Measurements from ENCODE around the gene CLCN5.

The CLCN5 gene

GRCh38 chrX:50093625-50094024 is 171.2 kb downstream of the CLCN5 start:
- DNase-seq, result no peak

GRCh38 chrX:50097071-50097470 is 174.7 kb downstream of the CLCN5 start:
- no peak for DNase-seq

- no peak for DNase-seq
Measured at GRCh38 chrX:50098241-50098640, 175.8 kb downstream of the CLCN5 start.

GRCh38 chrX:50098749-50099148 is 176.4 kb downstream of the CLCN5 start:
- DNase-seq, result no peak

- DNase-seq, result no peak
Measured at GRCh38 chrX:50099331-50099730, 176.9 kb downstream of the CLCN5 start.

GRCh38 chrX:50100188-50100587 is 177.8 kb downstream of the CLCN5 start:
- peak; percentile 13 for DNase-seq

- DNase-seq, result no peak
Measured at GRCh38 chrX:50103176-50103575, 180.8 kb downstream of the CLCN5 start.

- no peak for DNase-seq
Measured at GRCh38 chrX:50103866-50104566, 181.6 kb downstream of the CLCN5 start.

GRCh38 chrX:50106051-50106675 is 183.8 kb downstream of the CLCN5 start:
- no peak for DNase-seq

- DNase-seq, result no peak
Measured at GRCh38 chrX:50107470-50107869, 185.1 kb downstream of the CLCN5 start.

GRCh38 chrX:50108264-50108663 is 185.9 kb downstream of the CLCN5 start:
- no peak for DNase-seq

GRCh38 chrX:50111742-50112141 is 189.3 kb downstream of the CLCN5 start:
- DNase-seq, result no peak

GRCh38 chrX:50114113-50114512 is 191.7 kb downstream of the CLCN5 start:
- DNase-seq, result no peak

GRCh38 chrX:50115973-50116372 is 193.6 kb downstream of the CLCN5 start:
- DNase-seq, result no peak

- DNase-seq, result no peak
Measured at GRCh38 chrX:50117476-50117875, 195.1 kb downstream of the CLCN5 start.

- DNase-seq, result no peak
Measured at GRCh38 chrX:50125480-50125879, 203.1 kb downstream of the CLCN5 start.

- DNase-seq, result no peak
Measured at GRCh38 chrX:50147972-50148371, 225.6 kb downstream of the CLCN5 start.

Measured in CD4-positive, alpha-beta T cell treated with Interleukin-21 for 1 hour (primary cell).